Measurements from ENCODE around the gene UTP14C.
"Not testable (repeated sequence)": the region's sequence is repeated elsewhere in the genome, so short reads cannot be mapped to it uniquely, and the experiment has no call there.

The UTP14C gene

GRCh38 chr13:52003541-52003940 is 20.9 kb upstream of the UTP14C start:
- DNase-seq: no peak

GRCh38 chr13:52004511-52005170 is 19.9 kb upstream of the UTP14C start:
- no peak for DNase-seq

GRCh38 chr13:52005841-52006522 is 18.5 kb upstream of the UTP14C start:
- no peak for DNase-seq

- no peak for DNase-seq
These were observed 17.8 kb upstream of the UTP14C start for GRCh38 chr13:52006523-52007245.

GRCh38 chr13:52009946-52010345 is 14.5 kb upstream of the UTP14C start:
- DNase-seq: no peak

- peak; percentile 15 for DNase-seq
These were observed 13.4 kb upstream of the UTP14C start, which contains the start of gene ATP7B for GRCh38 chr13:52010890-52011631. Gene ATP7B, minus strand, starts transcription at chr13:52011450. Its CDS starts 113 bp downstream, at chr13:52011337.

GRCh38 chr13:52011632-52012511 is 12.6 kb upstream of the UTP14C start, which contains the start of gene ALG11:
Gene ALG11, plus strand, starts transcription at chr13:52012398. Its CDS starts 21 bp downstream, at chr13:52012419.
- peak; percentile 100 for DNase-seq

- DNase-seq: no peak
These were observed 12.0 kb upstream of the UTP14C start for GRCh38 chr13:52012512-52012836.

- DNase-seq: no peak
These were observed 8.2 kb upstream of the UTP14C start for GRCh38 chr13:52016296-52016695.

- DNase-seq: no peak
These were observed 4.3 kb upstream of the UTP14C start for GRCh38 chr13:52020191-52020590.

- DNase-seq: no peak
These were observed 2.1 kb upstream of the UTP14C start for GRCh38 chr13:52022356-52022755.

- DNase-seq: no peak
These were observed 1.2 kb downstream of the UTP14C start for GRCh38 chr13:52025475-52026245.

GRCh38 chr13:52026246-52026626 is 1.7 kb downstream of the UTP14C start:
- no peak for DNase-seq

- no peak for DNase-seq
These were observed 3.3 kb downstream of the UTP14C start for GRCh38 chr13:52027832-52028231.

- DNase-seq: no peak
These were observed 5.1 kb downstream of the UTP14C start for GRCh38 chr13:52029569-52029968.

GRCh38 chr13:52030401-52030800 is 5.9 kb downstream of the UTP14C start:
- DNase-seq: not testable (repeated sequence)

GRCh38 chr13:52033039-52033438 is 8.5 kb downstream of the UTP14C start:
- DNase-seq: no peak

GRCh38 chr13:52034616-52035226 is 10.2 kb downstream of the UTP14C start:
- DNase-seq: no peak

GRCh38 chr13:52036037-52036436 is 11.5 kb downstream of the UTP14C start:
- DNase-seq: no peak

GRCh38 chr13:52043675-52044074 is 19.2 kb downstream of the UTP14C start:
- DNase-seq: no peak

GRCh38 chr13:52047463-52047862 is 23.0 kb downstream of the UTP14C start:
- no peak for DNase-seq
